Measurements from ENCODE around the gene PDE4A.
A peak's percentile ranks its signal among the peaks of the same experiment; 100 is the strongest.
"Not testable (repeated sequence)": the region's sequence is repeated elsewhere in the genome, so short reads cannot be mapped to it uniquely, and the experiment has no call there.

PDE4A gene

DNA sequence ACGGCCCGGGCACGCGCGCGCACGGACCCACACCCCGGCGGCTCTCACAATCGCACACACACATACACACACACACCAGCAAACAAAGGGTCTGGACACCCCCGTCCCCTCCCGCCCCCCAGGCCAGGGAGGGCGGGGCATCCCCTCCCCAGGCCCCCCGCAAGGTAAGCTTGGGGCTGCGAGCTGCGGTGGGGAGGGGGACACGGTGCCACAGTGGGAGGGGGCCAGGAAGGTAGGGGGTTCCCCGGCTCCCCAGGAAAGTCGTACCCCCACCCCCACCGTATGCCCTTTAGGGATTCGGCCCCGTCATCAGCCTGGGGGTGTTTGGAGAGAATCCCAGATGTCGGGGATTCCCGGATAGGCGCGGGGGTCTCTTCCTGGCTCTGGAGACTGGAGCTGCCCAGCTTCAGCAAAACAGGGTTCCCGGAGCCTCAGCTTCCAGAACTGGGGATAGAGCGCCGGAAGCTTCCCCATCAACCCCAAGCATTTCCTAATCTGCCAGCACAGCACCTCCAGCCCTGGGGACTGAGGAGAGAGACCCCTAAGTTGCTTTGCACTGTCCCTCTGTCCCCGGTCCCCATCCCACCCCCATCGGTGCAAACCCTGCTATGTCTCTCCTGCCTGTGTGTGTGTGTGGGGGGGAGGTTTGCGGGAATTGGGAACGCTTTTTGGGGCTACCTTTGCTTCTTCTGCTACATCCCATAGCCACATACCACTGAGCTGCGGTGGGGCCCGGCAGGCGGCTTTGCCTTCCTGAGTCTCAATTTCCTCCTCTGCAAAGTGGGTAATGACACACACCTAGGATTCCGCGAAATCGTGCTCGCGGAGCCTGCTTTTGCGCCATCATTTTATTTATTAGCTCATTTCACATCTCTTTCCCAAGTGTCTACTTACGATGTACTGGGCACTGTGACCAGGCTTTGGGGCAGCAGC lies 15.2 kb upstream of the PDE4A start:
- peak; percentile 77 for DNase-seq

DNA sequence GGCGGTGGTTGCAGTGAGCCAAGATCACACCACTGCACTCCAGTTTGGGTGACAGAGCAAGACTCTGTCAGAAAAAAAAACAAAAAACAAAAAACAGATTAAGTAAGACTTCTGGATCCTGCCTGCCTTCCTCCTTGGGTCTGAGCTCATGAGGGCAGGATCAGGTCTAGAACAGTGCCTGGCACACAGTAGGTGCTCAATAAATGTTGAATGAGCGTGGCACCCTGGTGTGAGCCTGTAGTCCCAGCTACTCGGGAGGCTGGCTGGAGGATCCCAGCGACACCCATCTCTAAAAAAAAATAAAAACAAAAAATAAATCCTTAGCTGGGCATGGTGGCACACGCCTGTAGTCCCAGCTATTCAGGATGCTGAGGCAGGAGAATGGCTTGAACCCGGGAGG lies 14.1 kb upstream of the PDE4A start:
- no peak for DNase-seq

DNA sequence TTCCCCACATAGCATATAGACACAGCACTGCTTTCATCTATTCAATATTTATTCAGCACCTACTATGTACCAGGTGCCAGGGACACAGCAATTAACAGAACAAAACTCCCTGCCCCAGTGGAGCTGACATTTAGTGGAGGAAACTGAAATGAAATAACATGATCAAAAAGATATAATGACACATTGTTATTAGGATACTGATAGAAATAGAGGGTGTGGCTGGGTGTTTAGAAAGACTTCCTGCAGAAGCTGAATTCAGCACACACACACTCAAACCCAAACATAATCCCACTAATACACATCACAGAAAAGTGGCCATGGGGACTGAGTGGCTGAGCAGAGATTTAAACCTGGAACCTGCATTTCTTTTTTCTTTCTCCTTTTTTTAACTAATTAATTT lies 13.2 kb upstream of the PDE4A start:
- no peak for DNase-seq

DNA sequence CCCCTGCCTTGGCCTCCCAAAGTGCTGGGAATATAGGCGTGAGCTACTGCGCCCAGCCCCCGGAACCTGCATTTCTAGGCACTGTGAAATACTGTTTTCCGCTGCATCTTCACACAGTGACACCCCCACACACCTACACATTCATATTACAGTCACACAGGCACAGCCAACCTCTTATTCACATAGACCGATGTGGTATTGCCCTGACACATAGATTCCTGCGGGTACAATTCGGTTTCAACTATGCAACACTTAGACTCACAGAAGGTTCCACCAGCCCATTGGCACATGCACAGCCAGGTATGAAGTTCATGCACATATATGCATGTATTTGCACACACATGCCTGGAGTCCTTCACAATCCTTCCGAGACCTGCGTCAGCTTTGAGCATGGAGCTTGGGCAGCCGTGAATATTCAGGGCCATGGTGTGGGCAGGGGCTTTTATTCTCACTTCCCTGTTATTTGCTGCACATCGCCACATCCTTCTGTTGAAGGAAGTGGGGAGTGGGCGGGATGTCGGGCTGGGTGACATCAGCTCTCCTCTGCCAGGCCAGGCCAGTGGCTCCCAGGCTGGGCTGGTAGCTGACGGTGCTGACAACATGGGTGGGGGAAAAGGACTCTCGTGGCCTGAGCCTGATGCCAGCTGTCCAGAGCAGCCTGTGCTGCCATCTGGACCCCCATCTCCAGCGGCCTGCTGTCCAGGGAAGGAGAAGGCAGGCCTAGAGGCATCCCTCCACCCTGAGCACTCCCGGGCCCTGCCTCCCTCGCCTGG lies 11.6 kb upstream of the PDE4A start:
- peak; percentile 85 for DNase-seq

DNA sequence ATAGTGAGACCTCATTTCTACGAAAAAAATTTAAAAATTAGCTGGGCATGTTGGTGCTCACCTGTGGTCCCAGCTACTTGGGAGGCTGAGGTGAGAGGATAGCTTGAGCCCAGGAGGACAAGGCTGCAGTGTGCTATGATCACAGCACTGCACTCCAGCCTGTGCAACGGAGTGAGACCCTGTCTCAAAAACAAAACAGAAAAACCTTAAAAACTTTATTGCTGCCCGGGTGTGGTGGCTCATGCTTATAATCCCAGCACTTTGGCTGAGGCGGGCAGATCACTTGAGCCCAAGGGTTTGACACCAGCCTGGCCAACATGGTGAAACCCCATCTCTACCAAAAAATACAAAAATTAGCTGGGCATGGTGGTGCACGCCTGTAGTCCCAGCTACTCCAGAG lies 9.1 kb upstream of the PDE4A start:
- DNase-seq, result not testable (repeated sequence)

DNA sequence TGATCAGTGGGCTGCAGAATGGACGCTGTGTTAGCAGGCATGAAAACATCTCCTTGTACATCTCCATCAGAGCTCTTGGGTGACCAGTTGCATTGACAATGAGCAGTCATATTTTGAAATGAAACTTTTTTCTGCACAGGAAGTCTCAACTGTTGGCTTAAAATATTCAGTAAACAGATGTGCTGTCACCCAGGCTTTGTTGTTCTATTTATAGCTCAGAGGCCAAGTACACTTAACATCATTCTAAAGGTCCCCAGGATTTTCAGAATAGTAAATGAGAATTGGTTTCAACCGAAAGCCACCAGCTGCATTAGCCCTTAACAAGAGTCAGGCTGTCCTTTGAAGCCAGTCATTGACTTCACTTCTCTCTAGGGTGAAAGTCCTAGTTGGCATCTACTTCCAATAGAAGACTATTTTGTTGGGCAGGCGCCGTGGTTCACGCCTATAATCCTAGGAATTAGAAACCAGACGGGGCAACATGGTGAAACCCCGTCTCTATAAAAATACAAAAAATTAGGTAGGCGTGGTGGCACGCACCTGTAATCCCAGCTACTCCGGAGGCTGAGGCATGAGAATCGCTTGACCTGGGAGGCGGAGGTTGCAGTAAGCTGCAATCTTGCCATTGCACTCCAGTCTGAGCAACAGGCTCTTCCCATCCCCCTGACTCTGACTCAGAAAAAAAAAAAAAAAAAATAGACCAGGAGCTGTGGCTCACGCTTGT lies 7.9 kb upstream of the PDE4A start:
- peak; percentile 89 for DNase-seq

DNA sequence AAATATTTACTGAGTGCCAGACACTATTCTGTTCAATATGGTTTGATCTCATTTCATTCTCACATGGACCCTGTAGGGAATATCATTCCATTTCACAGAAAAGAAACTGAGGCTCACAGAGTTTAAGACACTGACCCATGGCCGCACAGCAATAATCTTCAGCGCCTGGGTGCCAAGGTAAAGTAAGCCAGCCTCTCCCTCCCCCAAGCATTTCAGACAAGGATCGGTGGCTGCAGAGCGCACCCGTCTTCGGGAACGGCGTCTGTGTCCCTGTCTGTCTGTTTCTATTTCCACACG lies 4.3 kb upstream of the PDE4A start:
- DNase-seq, result no peak

DNA sequence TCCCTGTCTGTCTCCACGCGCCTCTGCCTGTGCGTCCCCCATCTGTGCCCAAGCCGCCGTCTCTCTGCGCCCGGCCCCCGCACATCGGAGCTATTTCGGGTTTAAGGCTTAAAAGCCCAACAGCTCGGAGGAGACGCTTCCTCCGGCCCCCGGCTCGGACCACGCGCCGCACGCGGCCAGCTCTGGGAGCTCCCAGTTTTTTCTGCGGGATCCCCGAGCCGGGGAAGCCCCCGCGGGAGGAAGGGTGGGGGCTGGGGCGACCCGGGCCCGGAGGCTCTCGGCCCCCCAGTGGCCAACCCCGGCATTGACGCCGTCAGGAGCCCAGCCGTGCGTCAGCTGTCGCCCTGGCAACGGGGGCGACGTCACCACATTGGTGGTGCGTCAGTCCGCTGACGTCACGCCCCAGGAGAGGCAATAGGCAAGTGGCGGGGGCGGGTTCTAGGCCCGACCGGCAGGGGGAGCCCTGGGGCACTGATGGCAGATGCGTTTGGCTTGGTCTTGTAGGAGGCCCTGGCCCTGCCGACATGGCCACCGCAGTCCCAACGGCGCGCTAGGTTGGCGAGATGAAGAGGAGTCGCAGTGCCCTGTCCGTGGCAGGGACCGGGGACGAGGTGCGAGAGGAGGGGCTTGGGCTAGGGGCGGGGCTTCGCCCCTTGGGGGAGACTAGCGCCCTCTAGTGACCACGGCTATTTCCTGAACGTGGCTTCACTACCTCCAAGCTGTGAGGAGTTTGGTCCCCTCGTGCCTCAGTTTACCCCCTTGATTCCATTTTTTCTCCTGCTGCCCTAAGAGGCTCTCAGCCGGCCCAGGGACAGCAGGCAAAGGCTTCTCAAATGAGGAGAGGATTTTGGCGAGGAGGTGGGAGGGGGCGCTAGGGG lies 3.7 kb upstream of the PDE4A start:
- DNase-seq, result peak; percentile 96

DNA sequence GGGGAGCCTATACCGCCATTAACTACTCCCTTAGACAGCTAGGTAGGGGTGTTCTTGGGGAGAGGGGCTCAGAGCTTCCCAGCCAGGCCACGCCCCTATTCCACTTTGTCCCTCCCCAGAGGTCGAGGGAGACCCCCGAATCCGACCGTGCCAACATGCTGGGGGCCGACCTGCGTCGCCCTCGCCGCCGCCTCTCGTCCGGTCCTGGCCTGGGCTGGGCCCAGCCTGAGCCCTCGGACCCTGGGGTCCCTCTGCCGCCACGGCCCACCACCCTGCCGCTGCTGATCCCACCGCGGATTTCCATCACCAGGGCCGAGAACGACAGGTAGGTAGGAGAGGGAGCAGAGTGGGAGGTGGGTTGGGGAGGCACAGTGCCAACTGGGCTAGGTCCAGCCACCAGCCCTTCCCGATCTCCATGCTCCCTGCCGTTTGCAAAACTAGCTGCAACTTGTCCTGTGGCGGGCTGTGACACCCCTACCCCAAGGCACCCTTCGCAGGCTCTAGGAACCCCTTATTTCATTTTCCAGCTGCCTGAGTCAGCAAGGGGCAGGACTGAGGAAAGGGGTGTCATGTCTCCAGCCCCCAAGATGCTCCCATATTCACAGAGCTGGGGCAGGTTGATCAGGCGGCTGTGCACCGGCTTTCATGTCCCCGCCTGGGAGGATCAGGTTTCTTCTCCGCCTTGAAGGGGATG lies 2.6 kb upstream of the PDE4A start:
- DNase-seq, result no peak

DNA sequence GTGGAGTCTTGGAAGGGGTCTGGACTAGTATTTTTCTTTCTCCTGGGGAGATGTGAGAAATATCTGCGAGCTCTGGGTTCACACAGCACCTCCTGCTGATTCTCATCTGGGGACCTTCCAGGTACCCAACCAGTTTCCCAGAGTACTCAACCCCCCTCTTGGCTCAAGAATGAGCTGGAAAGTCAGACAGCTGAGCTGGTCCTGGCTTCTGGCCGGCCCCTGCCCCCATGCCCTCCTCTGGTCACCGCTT lies 2.2 kb upstream of the PDE4A start:
- no peak for DNase-seq

DNA sequence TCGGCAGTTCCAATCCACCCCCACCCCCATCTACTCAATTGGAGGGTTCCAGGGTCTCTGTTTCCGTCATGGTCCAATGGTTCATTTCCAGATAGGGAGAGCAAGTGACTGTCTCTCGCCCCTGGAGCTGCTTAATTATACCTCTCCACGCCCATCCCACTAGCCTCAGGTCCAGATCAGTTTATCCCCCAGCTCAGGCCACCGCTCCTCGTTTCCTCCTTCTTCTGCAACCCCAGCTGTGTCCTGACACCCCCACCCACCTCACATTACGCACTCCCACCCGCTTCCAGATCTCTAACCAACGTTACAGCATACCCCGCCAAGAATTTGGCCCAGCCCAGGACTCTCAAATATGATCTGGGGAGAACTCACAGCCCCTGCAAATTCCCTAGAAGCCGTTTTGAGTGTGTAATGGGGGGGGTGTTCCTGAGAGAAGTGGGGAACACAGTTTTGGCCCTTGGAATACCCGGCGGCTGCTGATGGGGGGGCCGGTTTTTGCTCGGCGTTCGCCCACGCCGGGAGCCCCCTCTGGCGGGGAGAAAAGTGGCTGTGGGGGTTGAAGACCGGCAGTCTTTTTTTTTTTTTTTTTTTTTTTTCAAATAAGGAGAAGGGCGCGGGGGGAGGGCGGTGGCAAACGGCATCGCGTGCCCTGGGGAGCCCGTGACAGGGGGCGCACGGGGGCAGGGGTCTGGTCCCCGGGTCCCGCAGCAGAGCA lies 1.7 kb upstream of the PDE4A start:
- no peak for DNase-seq

DNA sequence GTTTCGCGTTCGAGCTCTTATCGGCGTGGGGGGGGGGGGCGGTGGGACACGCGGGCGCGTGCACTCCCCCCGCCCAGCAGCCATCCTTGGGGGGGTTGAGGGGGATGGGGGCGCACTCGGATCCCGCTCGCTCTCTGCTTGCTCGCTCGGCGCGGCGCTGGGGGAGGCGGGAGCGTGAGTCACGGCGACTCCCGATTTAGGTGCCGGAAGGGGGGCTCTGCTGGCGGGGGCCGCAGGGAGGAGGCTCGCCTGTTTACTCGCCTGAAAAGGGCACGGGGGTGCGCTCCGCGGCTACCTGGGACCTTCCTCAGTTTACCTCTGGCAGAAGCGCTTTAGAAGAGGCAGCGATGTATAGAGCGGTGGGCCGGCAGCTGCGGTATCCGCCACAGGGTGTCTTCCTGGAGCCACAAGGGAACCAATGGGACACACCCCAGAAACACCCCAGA lies 1.1 kb upstream of the PDE4A start:
- no peak for DNase-seq

DNA sequence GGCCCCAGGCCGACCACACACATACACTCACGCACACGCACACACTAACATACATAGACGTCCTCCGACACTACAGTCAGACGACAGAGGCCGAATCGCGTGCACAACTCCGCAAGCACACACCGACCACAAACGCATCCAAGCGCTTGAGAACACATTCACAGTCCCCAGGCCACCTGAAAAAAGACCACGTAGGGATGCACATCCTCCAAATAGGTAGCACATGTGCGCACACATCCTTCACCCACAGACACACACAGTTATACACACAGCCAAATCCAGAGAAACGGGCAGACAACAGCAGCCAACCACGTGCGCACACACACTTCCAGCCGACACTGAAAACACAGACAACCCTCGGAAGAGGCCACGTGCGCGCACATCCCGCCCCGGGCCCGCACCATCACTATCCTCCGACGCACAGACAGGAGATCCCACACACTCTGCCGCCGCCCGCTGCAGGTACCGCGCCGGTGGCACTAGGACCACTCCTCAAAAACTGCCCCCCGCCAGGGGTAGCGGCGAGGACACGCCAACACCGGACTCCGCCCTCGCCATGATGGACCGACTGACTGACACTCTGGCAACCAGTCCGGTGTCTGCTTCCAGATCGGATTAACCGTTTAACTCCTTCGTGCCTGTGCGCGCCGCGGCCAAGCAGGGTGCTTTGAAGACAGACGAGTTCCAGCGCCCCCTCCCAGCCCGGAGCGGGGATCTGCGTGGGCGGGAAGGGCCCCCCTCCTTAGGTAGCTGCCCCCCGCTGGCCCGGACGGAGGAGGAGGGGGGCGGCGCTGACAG lies 493 bp upstream of the PDE4A start:
- peak; percentile 60 for DNase-seq

DNA sequence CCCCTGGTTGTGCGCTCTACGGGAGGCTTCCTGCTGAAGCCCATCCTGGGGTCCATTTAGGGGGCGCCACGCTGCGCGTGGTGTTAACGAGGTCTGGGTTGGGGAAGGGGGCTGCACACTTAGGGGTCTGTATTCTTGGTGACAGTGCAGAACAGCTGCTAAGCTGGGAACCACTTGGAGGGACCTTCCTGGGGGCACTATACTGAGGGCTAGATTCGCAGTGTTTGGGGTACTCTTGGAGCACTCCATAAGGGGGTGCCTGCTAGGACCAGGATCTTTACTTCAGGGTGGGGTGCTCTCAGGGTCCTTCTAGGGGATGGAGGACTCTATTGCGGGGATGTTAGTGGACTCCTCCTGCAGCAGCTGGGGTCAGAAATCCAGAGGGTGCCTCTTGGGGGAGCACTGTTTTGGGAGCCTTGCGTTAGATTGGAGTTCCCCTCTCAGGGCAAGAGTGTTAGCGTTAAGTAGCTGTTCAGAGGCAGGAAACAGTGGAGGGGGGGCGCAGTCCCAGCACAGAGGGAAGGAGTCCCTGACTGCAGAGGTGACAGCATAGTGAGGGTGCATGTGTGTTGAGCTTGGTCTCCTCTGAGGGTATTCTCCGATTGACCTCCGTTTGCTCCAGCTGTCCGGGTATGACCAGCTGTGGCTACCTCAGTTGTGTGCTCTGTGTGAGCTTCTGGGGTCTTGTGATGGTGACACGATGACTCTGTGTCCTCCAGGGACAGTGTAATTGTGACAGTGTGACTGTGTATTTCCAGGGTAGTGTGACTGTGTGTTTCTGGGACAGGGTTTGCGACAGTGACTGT lies 1.1 kb downstream of the PDE4A start:
- no peak for DNase-seq

DNA sequence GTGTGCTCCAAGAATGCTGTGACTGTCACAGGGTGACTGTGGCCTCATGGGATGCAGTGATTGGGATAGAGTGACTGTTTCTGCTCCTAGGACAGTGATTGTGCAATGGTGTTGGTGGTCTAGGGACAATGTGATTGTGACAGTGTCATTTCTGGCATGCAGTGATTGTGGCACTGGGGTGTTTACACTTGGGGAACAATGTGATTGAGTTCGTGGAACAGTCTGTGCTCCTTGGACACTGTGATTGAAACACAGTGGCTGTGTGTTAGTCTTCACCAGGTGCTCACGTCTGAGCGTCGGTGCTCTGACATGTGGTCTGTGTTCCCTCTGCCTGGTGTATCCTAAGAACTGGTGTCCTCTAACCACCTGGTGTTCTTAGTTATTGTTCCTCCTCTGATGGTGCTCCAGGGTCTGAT lies 1.7 kb downstream of the PDE4A start:
- DNase-seq, result no peak

DNA sequence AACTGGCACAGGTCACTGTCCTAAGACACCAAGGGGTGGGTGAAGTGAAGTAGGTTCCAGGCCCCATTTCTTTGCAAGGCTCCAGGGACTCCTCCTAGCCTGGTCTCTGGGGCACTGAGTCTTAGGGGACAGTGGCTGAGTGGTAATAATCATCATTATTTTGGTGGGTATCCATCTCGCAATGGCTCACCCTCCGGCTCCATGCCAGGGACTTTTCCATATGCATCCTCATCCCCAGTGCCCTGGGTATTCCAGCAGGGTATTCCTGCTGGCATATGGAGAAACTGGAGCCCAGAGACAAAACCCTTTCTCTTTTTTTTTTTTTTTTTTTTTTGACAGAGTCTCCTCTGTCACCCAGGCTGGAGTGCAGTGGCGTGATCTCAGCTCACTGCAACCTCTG lies 2.5 kb downstream of the PDE4A start:
- DNase-seq, result no peak

DNA sequence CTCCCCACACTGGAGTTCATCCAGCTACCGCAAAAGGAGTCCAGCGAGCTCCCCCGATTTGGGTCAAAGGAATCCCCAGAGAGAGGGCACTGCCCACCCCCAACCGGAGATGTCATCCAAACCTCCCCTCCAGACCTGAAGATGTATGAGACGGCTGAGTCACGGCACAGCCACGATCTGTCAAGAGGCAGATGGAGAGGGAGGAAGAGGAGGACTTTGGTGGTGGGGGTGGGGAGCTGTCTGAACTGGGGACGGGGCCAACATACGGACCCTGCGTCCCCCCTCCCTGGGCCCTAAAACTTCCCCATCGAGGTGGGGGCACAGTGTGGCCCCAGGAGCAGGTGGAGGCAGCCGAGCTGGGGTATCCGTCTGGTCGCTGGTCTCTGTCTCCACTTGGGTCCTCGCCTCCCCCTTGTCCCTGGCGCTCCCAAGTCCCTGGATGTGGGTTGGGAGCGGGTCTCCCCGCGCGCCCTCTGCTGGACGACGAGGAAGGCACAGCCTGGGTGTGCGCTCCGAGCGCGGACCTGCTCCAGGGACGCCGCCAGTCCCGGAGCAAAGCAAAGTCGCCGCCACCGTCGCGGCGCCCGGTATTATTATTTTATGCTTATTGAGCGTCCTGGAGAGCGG lies 3.8 kb downstream of the PDE4A start:
- DNase-seq, result peak; percentile 80

DNA sequence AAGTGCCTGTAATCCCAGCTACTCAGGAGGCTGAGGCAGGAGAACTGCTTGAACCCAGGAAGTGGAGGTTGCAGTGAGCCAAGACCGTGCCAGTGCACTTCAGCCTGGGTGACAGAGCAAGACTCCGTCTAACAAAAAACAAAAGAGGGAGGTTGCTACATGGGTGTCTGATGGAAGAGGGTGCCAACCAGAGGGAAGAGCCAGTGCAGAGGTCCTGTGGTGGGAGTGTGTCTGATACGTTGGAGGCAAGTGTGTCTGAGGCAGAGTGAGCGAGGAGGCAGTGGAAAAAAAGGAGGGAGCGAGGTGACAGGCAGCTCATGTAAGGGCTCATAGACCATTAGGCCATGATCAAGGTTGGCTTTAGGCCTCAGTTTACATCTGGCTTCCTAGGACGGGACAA lies 6.8 kb downstream of the PDE4A start:
- no peak for DNase-seq

DNA sequence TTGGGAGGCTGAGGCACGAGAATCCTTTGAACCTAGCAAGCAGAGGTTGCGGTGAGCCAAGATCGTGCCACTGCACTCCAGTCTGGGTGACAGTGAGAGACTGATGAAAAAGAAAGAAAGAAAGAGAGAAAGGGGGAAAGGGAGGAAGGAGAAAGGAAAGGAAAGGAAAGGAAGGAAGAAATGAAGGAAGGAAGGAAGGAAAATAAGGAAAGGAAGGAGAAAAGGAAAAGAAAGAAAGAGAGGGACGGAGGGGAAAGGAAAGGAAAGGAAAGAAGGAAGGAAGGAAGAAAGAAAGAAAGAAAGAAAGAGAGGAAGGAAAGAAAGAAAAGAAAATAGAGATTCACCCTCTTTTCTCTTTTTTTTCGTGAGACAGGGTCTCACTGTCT lies 8.7 kb downstream of the PDE4A start:
- DNase-seq, result no peak
